ENCODE data around the gene TMEM167B. TPM values are rescaled to one million over a fixed set of nuclear protein-coding genes. Genes with fewer than 3 reads are reported as not detected.
A peak's percentile ranks its signal among the peaks of the same experiment; 100 is the strongest.

The TMEM167B gene
- total RNA-seq, 1 experiment from 2014 or later: 21.4 TPM

DNA sequence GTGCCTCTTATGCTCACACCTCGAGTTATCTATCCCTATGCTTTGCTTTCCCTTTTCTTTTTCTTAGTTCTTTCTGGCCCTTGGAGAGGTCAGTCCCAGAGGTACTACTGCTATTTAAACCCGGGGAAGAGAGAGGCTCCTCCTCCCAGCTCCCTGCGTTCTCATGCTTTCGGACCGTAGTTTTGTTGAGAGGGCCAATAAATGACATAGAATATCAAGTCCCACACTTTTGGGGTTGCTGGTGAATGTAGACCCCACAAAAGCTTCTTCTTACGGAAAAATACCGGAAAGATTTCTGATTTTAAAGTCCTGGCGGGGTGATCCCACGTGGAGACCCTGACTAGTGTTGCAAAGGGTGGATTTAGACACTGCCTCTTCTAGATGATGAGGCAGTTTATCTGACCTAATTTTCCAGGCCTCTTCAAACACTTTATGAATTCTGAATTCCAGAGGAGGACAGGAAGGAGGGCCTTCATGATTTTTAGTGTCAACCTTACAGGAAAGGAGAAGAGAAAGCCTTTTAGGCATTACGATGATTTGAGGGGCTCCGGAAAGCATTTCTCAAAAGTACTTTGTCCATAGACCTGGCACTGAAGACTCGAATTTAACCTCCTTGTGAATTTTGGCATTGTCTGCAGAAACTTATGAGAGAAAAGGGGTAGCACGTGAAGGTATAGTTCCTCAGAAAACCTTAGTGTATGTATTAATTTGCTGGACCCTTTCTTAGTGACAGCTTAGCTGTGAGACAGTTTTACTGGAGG, 694 bp downstream of the TMEM167B start:
- Histone ChIP-seq H3K27ac (ENCODE audit: low read depth, low read length) (peak overlapping the region; percentile 65), H4K20me1 (ENCODE audit: insufficient read depth) (no peaks in the 10 kb centered on the region), H3K9ac (ENCODE audit: low read length) (peak overlapping the region; percentile 71), H3K4me3 (replicated peaks in 1 of 2; ENCODE audit: low read depth in 1 of 2, low read length in 2 of 2) (peak overlapping the region; percentile 81 to 87), H3K4me1 (ENCODE audit: control insufficient read depth in 1 of 2, insufficient read depth in 2 of 2, low read length in 2 of 2) (peaks cover 5 to 27% of the 10 kb centered on the region in 2 experiments; a peak in 3 of 4 replicates), H2AFZ (ENCODE audit: low read depth, low read length, poor library complexity, severe bottlenecking) (peak overlapping the region; percentile 75), H3K79me2 (ENCODE audit: insufficient read depth, low read length) (peaks cover 24% of the 10 kb centered on the region), H3K36me3 (ENCODE audit: control insufficient read depth in 1 of 2, insufficient read depth in 2 of 2, low read length in 2 of 2) (peaks cover 0 to 7% of the 10 kb centered on the region in 2 experiments; a peak in 1 of 4 replicates), H3K4me2 (ENCODE audit: low read length) (peak overlapping the region; percentile 87), H3K27me3 (ENCODE audit: insufficient read depth, low read length) (no peaks in the 10 kb centered on the region), H3K9me2 (ENCODE audit: insufficient read depth) (no peaks in the 10 kb centered on the region), H3K9me3 (ENCODE audit: control insufficient read depth in 1 of 2, insufficient read depth in 1 of 2, low read depth in 1 of 2, low read length in 2 of 2) (no peaks in the 10 kb centered on the region)
- intact Hi-C loops (cut with micrococcal nuclease): no loop called here
- BruUV-seq (replicated peaks): TSS peak; percentile 55
- TF ChIP-seq, protein P1, sequence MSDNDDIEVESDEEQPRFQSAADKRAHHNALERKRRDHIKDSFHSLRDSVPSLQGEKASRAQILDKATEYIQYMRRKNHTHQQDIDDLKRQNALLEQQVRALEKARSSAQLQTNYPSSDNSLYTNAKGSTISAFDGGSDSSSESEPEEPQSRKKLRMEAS (IDR thresholded peaks at IDR 0.05): peak; percentile 10; the same call in 1 of the 2 replicates
- TF ChIP-seq ZFX (IDR thresholded peaks at IDR 0.05): no peak
- ChIA-PET CTCF (interaction anchor here (1.5 to 2.5 kb wide), 2 partner anchors 9 to 15 kb away, joined by 3 to 21 read pairs; partner anchors contain the start of gene TAF13), RAD21 (ENCODE audit: low non-redundant PET in 1 of 2, low total read pairs in 2 of 2, uncharacterized antibody in 2 of 2, unreplicated experiment in 2 of 2) (no interaction called here), POLR2A (interaction anchor here (1.0 to 2.1 kb wide), 3 partner anchors 9 to 15 kb away, joined by 4 to 18 read pairs (median 7); partner anchors contain the start of gene TAF13)
- ATAC-seq (peak; percentile 83), DNase-seq (ENCODE audit: low read depth, low spot score) (no peak)

DNA sequence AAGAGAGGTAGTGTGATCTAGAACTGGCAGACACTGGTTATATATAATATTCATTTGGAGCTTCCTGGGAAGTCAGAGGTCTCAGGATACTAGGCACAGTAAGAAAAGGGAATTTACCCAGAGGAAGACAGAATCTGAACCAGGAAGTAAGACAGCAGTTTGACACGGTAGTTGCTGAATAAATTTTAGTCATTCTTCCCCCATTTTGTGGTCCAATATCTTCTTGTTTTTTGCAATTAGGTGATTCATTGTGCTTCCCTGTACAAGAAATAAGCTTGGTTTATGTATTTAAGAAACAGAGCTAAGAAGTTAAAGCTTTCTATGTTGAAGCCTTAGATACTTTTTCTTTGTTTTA, 1.3 kb downstream of the TMEM167B start:
- BruUV-seq (replicated peaks): no TSS peak
- DNase-seq (ENCODE audit: low read depth, low spot score) (no peak), ATAC-seq (no peak)
- H3K9me2 ChIP-seq (ENCODE audit: insufficient read depth): no peaks in the 10 kb centered on the region
- H3K36me3 ChIP-seq (ENCODE audit: control insufficient read depth in 1 of 2, insufficient read depth in 2 of 2, low read length in 2 of 2): peaks cover 0 to 7% of the 10 kb centered on the region in 2 experiments; a peak in 1 of 4 replicates
- peaks cover 24% of the 10 kb centered on the region for H3K79me2 ChIP-seq (ENCODE audit: insufficient read depth, low read length)
- H3K9ac ChIP-seq (ENCODE audit: low read length): peak overlapping the region; percentile 71
- no peaks in the 10 kb centered on the region for H3K27me3 ChIP-seq (ENCODE audit: insufficient read depth, low read length)
- H3K4me3 ChIP-seq (replicated peaks in 1 of 2; ENCODE audit: low read depth in 1 of 2, low read length in 2 of 2): peak overlapping the region; percentile 81 to 87
- no peaks in the 10 kb centered on the region for H3K9me3 ChIP-seq (ENCODE audit: control insufficient read depth in 1 of 2, insufficient read depth in 1 of 2, low read depth in 1 of 2, low read length in 2 of 2)
- TF ChIP-seq, protein P1 (IDR thresholded peaks at IDR 0.05): no peak
- TF ChIP-seq TCF7L2 (IDR thresholded peaks at IDR 0.05; ENCODE audit: borderline replicate concordance, extremely low read depth, insufficient read depth, insufficient read length): no peak
- peak overlapping the region; percentile 87 for H3K4me2 ChIP-seq (ENCODE audit: low read length)
- intact Hi-C loops (cut with micrococcal nuclease): no loop called here
- H4K20me1 ChIP-seq (ENCODE audit: insufficient read depth): no peaks in the 10 kb centered on the region
- ChIA-PET POLR2A (interaction anchor here (1.0 to 2.1 kb wide), 2 partner anchors 8 to 16 kb away, joined by 4 to 7 read pairs; partner anchors contain the start of gene TAF13), CTCF (interaction anchor here (2.5 kb wide), 1 partner anchor 9 kb away, joined by 21 read pairs; no protein-coding TSS in a partner anchor), RAD21 (ENCODE audit: low non-redundant PET in 1 of 2, low total read pairs in 2 of 2, uncharacterized antibody in 2 of 2, unreplicated experiment in 2 of 2) (no interaction called here)
- H3K4me1 ChIP-seq (ENCODE audit: control insufficient read depth in 1 of 2, insufficient read depth in 2 of 2, low read length in 2 of 2): peaks cover 5 to 27% of the 10 kb centered on the region in 2 experiments; a peak in 3 of 4 replicates
- no peak overlapping the region for H2AFZ ChIP-seq (ENCODE audit: low read depth, low read length, poor library complexity, severe bottlenecking)
- H3K27ac ChIP-seq (ENCODE audit: low read depth, low read length): peak overlapping the region; percentile 65; the same call in 1 of the 2 replicates
